Cortex of kidney (tissue), 1 donor: ENCODE results near the gene RPUSD1.
"Not testable (repeated sequence)": the region's sequence is repeated elsewhere in the genome, so short reads cannot be mapped to it uniquely, and the experiment has no call there.

Source experiments
- DNase-seq: peaks from one replicate; lab custom pipeline; 2025; lab: John Stamatoyannopoulos, UW

The RPUSD1 gene

DNA sequence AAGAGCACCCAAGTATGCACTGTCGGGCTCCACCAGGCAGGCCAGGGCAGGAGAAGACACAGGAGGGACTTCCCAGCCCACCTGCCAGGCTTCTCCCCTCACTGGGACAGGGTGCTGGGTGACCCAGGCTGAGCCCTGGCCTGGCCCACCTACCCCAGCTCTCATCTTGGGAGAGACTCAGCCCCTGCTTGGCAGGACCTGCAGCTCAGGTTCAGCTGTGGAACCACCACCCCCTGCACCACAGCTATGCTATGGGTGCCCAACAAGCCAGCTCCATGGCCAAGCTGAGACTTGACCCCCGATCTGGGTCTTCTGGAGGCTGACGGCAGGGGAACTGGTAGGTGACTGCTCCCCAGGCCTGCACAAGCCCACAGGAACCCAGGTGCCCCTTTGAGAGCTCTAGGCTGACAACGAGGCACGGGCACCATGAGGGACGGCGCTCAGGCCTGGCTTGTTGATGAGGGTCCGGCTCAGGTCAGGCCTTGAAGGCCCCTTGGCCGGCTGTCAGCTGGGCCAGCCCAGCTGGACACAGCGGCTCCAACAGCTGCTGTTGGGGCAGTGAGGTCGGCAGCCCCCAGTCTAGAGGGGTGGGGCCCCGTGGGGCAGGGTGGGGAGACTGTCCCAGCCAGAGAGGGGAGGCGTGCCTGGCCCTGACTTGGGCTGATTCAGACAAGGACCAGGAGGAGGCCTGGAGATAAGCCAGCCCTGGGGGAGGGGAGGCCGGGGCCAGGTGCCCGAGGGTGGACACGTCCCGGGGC lies 4.6 kb downstream of the RPUSD1 start:
- DNase-seq = no peak

- no peak for DNase-seq
Observed at GRCh38 chr16:782766-783403, 5.3 kb downstream of the RPUSD1 start.

DNA sequence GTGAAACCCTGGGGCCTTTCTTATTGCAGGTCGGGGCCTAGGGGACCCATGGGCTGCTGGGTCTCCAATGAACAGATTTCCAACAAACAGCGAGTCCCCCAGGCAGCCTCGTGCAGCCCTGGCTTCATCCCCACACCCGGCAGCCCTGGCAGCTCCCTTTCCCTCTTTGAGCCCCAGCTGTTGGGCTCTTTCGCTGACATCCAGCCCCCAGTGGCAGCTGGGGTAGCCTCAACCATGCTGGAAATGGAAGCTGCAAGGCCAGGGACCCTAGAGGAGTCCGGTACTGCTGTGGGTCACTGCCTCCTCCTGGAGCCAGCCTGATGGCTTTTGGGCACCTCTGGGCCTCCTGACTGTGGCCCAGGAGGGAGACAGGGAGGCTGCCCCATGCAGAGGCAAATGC lies 5.9 kb downstream of the RPUSD1 start:
- DNase-seq = no peak

GRCh38 chr16:781346-782010 lies 6.7 kb downstream of the RPUSD1 start:
- no peak for DNase-seq

- DNase-seq = no peak
Observed at GRCh38 chr16:780296-780695, 7.9 kb downstream of the RPUSD1 start.

DNA sequence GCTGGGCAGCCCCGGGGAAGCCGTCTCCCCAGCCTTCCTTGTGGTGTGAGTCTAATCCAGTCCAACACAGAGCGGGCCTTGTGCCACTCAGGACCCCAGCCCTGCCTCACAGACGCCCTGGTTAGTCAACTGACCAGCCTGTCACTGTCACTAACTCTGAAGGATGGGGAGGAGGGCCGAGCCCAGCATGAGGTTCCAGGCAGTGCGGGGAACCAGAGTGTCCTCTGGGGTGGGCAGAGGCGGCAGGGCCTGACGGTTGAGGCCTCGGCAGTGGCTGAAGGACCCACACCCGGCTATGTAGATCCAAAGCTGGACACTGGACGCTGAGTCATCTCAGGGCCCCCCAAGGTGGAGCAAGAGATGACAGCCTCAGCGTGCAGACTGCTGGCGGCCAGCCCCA lies 8.6 kb downstream of the RPUSD1 start:
- DNase-seq = no peak

DNA sequence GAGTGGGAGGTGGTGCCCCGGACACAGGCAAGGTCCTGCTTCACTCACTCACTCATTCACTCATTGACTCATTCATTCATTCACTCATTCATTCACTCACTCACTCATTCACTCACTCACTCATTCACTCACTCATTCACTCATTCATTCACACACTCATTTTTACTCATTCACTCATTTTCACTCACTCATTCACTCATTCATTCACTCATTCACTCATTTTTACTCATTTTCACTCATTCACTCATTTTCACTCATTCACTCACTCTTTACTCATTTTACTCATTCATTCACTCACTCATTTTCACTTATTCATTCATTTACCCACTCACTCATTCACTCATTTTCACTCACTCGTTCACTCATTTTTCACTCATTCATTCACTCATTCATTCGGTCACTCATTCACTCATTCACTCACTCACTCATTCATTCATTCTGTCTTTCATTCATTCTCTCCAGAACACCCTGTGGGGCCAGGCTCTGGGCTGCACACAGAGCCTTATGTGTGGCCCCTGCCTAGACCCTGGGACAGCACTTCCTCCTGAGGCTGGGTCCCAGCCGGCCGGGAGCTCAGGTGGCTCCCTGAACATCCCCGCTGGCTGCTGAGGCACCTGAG lies 9.2 kb downstream of the RPUSD1 start:
- DNase-seq = no peak

- DNase-seq = no peak
Observed at GRCh38 chr16:778447-778846, 9.7 kb downstream of the RPUSD1 start.

GRCh38 chr16:777826-778225 lies 10.4 kb downstream of the RPUSD1 start:
- DNase-seq = no peak

- DNase-seq = no peak
Observed at GRCh38 chr16:776824-777223, 11.4 kb downstream of the RPUSD1 start.

DNA sequence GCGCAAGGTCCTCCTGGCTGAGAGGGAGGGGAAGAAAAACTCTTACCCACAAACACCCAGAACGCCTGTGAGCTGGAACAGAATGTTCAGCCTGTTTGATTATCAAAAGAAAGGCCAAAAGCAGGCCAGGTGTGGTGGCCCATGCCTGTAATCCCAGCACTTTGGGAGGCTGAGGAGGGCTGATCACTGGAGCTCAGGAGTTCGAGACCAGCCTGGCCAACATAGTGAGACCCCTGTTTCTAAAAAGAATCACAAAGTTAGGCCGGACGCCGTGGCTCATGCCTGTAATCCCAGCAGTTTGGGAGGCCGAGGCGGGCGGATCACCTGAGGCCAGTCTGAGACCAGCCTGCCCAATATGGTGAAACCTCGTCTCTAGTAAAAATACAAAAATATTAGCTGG lies 11.9 kb downstream of the RPUSD1 start:
- not testable (repeated sequence) for DNase-seq

GRCh38 chr16:775236-775796 lies 12.9 kb downstream of the RPUSD1 start:
- DNase-seq = no peak

DNA sequence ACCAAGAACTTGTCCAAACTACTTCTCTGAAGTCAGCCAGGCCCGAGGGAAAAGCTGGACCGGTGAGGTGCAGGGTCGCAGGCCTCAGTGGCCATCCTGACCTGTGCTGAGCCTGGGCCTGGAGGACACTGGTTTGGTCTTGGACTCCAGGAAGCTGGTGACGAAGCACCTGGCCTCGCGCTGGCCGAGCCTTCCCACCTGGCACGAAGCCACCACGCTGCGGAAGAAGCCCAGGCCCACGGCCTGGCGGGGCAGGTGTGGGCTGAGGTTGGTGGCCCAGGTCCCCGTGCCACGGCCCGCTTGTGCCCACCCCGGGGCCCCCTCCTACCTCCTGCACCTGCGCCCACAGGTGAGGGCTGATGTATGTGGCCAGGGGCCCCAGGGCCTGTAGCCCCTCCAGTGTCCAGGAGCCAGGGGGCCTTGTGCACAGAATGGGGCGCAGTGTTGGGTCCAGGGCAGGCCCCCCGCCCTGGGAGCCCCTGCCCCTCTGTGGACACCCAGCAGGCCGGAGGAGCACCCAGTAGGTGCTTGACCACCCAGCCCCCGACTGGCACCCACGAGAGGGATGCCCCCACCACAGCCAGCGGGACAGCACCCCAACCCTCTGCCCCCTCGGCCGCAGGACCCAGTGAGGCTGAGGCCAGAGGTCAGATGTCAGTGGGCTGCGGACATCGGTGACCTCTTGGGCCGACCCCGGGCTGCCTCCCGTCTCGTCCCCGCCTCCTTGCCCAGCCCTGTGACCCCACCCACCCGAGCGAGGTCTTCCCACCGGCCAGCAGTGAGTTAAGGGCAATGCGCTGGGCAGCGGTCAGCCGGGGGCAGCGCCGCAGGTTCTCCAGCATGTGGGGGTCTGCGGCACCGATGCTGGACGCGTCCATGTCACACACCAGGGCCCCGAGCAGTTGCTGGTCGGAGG lies 13.8 kb downstream of the RPUSD1 start:
- no peak for DNase-seq

GRCh38 chr16:772959-773358 lies 15.2 kb downstream of the RPUSD1 start:
- no peak for DNase-seq

DNA sequence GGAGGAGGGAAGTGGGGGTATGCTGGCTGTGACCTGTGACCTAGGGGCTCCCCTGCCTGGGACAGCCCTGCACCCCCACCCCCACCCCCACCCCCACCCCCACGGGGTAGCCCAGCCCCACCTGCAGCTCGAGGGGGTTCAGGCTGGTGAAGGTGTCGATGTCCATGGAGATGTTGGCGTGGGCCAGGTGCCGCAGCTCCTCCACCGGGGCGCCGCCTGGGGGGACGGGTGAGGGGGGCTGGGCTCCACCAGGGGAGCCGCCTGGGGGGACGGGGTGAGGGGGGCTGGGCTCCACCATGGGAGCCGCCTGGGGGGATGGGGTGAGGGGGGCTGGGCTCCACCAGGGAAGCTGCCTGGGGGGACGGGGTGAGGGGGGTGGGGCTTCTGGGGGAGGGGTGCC lies 17.8 kb downstream of the RPUSD1 start:
- no peak for DNase-seq

GRCh38 chr16:769934-770333 lies 18.2 kb downstream of the RPUSD1 start:
- no peak for DNase-seq

- DNase-seq = no peak
Observed at GRCh38 chr16:769184-769784, 18.9 kb downstream of the RPUSD1 start.

- no peak for DNase-seq
Observed at GRCh38 chr16:768428-768827, 19.8 kb downstream of the RPUSD1 start.

DNA sequence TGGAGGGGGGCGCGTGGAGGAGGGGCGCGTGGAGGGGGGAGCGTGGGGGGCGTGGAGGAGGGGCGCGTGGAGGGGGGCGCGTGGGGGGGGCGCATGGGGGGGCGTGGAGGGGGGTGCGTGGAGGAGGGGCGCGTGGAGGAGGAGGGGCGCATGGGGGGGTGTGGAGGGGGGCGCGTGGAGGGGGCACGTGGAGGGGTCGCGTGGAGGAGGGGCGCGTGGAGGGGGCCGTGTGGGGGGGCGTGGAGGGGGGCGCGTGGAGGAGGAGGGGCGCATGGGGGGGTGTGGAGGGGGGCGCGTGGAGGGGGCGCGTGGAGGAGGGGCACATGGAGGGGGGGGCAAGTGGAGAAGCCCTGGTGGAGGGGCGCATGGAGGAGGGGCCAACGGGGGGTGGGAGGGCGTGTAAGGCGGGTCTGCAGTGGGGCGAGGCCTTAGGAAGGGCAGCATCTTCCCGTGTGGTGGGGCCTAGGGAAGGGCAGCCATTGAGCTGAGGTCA lies 20.4 kb downstream of the RPUSD1 start:
- no peak for DNase-seq

GRCh38 chr16:766820-767640 lies 21.2 kb downstream of the RPUSD1 start:
- DNase-seq = no peak
